BJ (cell line): Measurements from ENCODE around the gene CCNQ. TPM values are rescaled to one million over a fixed set of nuclear protein-coding genes. Genes with fewer than 3 reads are reported as not detected.

Source experiments
- CTCF ChIA-PET: fragments of 350-600 bp; formaldehyde crosslinking; extraction: SDS; loops from one replicate; lab custom pipeline; 2021; ENCODE audit warnings: antibody characterized with exemption, inconsistent platforms; lab: Yijun Ruan, JAX
- POLR2A ChIA-PET: fragments of 300-600 bp; sonication (Branson Sonifier 250); formaldehyde crosslinking; extraction: SDS; loops from one replicate; lab custom pipeline; 2021; ENCODE audit warnings: antibody characterized with exemption; lab: Charles Lee
- DNase-seq: peaks from one replicate; pipeline ENCODE4 v3.0.0-alpha.2; 2011; ENCODE audit warnings: low read depth
- H3K27me3 ChIP-seq: 2 replicates; pipeline ENCODE4 v1.6.0; 2011; ENCODE audit warnings: low read length; ENCODE audit not compliant: control insufficient read depth, insufficient read depth
- H3K36me3 ChIP-seq: 2 replicates; pipeline ENCODE4 v1.5.1; 2011; ENCODE audit warnings: low read length; ENCODE audit not compliant: control insufficient read depth, insufficient read depth
- H3K4me3 ChIP-seq: 2 replicates; pipeline ENCODE4 v1.5.1; 2011; ENCODE audit warnings: low read depth, mild to moderate bottlenecking, control low read depth, low read length
- CTCF ChIP-seq: IDR thresholded peaks from 2 replicates; pipeline ENCODE4 v1.5.1; 2011; ENCODE audit warnings: low read depth, mild to moderate bottlenecking, control low read depth, inconsistent platforms, low read length, moderate library complexity; ENCODE audit not compliant: insufficient read depth
- polyA plus RNA-seq: library from polyadenylated mRNA; depleted of rRNA; stranded (reverse); fragments of >200 nt; gene quantifications from 2 replicates; pipeline ENCODE4 v1.2.3, GENCODE V29; 2011

Gene CCNQ
- polyA plus RNA-seq, 1 experiment = 44.0 TPM

- ChIA-PET CTCF (interaction anchor here (1.0 kb wide), 1 partner anchor 55 kb away, joined by 3 read pairs; no protein-coding TSS in a partner anchor), POLR2A (no interaction called here)
- peaks cover 10% of the 10 kb centered on the region for H3K36me3 ChIP-seq
- H3K27me3 ChIP-seq = no peaks in the 10 kb centered on the region
- TF ChIP-seq CTCF = no peak
- DNase-seq = no peak
- no peak overlapping the region for H3K4me3 ChIP-seq
These were observed 5.0 kb downstream of the CCNQ start for GRCh38 chrX:153593811-153594500.

- Histone ChIP-seq H3K36me3 (peaks cover 10% of the 10 kb centered on the region), H3K4me3 (no peak overlapping the region), H3K27me3 (no peaks in the 10 kb centered on the region)
- TF ChIP-seq CTCF = no peak
- CTCF ChIA-PET = no interaction called here
- POLR2A ChIA-PET = no interaction called here
- no peak for DNase-seq
These were observed 5.8 kb downstream of the CCNQ start for GRCh38 chrX:153592966-153593688.

GRCh38 chrX:153592091-153592833 is 6.7 kb downstream of the CCNQ start:
- H3K36me3 ChIP-seq = peaks cover 10% of the 10 kb centered on the region
- ChIA-PET CTCF (no interaction called here), POLR2A (no interaction called here)
- TF ChIP-seq CTCF = no peak
- no peak for DNase-seq
- H3K27me3 ChIP-seq = no peaks in the 10 kb centered on the region
- no peak overlapping the region for H3K4me3 ChIP-seq

GRCh38 chrX:153590961-153591956 is 7.7 kb downstream of the CCNQ start:
- no peak for DNase-seq
- POLR2A ChIA-PET = no interaction called here
- peaks cover 10% of the 10 kb centered on the region for H3K36me3 ChIP-seq
- no peak overlapping the region for H3K4me3 ChIP-seq
- TF ChIP-seq CTCF = no peak
- CTCF ChIA-PET = no interaction called here
- no peaks in the 10 kb centered on the region for H3K27me3 ChIP-seq
